ENCODE data around the gene AFF3. TPM values are rescaled to one million over a fixed set of nuclear protein-coding genes. Genes with fewer than 3 reads are reported as not detected.

The AFF3 gene
- total and polyA plus RNA-seq, 2 donors (not counting 3 experiments of a cell fraction or from before 2014, with no cell fraction given): 0.06 to 0.07 TPM

DNA sequence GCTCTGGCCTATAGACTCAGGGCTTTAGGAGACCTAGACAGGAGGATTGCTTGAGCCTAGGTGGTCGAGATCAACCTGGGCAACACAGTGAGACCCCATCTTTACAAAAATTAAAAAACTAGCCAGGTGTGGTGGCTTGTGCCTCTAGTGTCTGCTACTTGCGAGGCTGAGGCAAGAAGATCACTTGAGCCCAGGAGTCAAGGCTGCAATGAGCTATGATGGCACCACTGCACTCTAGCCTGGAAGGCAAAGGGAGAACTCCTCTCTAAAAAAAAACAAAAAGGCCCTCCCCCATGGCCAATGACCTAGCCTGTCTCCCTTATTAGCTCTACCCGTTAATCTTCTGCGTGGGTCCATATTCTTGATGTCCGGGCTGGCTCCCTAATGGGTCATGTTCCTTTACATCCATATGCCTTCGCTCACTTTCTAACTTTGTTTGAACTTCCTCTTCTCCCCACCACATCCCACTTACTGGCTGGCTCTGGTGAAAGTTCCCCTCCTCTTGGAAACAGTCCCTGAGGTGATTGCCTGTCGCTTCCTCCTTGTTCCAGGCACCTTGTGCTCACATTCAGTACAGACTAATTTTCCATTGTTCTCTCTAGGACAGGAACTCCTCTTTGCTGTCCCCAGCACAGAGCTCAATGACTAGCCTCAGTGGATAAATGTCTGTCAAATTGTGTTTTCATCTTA, 103.0 kb downstream of the AFF3 start:
- Histone ChIP-seq H3K79me2 (ENCODE audit: control insufficient read depth, insufficient read depth, low read length) (no peaks in the 10 kb centered on the region), H3K9ac (replicated peaks; ENCODE audit: extremely low read depth, insufficient read depth, low read length) (no peak overlapping the region), H3K27ac (ENCODE audit: insufficient read depth, low read depth, low read length) (no peak overlapping the region), H3K36me3 (ENCODE audit: control insufficient read depth in 2 of 2, extremely low read depth in 1 of 2, insufficient read depth in 2 of 2, low read length in 2 of 2) (no peaks in the 10 kb centered on the region), H3K4me3 (replicated peaks in 1 of 3; ENCODE audit: insufficient read depth in 1 of 3, low read depth in 1 of 3, low read length in 3 of 3) (no peak overlapping the region), H3K9me3 (replicated peaks; ENCODE audit: control insufficient read depth, insufficient read depth, low read length) (no peaks in the 10 kb centered on the region), H3K9me1 (replicated peaks; ENCODE audit: control insufficient read depth, extremely low read depth, insufficient read depth, low read length) (no peaks in the 10 kb centered on the region), H3K27me3 (ENCODE audit: control insufficient read depth in 2 of 2, insufficient read depth in 2 of 2, low read length in 2 of 2) (peaks cover 0 to 3% of the 10 kb centered on the region in 2 experiments), H2AFZ (ENCODE audit: low read depth, low read length) (no peak overlapping the region), H3K4me1 (ENCODE audit: control insufficient read depth, extremely low read depth, insufficient read depth, low read length) (no peaks in the 10 kb centered on the region), H3K4me2 (ENCODE audit: insufficient read depth, low read length) (no peak overlapping the region), H4K20me1 (replicated peaks; ENCODE audit: control insufficient read depth, extremely low read depth, insufficient read depth, low read length) (no peaks in the 10 kb centered on the region)
- no peak for DNase-seq (ENCODE audit: low read depth, low spot score)
- ChIA-PET CTCF (no interaction called here), POLR2A (no interaction called here)
- TF ChIP-seq EZH2 (IDR thresholded peaks at IDR 0.05; ENCODE audit: borderline replicate concordance, low read depth, low read length, severe bottlenecking): no peak
- TF ChIP-seq, protein P1, sequence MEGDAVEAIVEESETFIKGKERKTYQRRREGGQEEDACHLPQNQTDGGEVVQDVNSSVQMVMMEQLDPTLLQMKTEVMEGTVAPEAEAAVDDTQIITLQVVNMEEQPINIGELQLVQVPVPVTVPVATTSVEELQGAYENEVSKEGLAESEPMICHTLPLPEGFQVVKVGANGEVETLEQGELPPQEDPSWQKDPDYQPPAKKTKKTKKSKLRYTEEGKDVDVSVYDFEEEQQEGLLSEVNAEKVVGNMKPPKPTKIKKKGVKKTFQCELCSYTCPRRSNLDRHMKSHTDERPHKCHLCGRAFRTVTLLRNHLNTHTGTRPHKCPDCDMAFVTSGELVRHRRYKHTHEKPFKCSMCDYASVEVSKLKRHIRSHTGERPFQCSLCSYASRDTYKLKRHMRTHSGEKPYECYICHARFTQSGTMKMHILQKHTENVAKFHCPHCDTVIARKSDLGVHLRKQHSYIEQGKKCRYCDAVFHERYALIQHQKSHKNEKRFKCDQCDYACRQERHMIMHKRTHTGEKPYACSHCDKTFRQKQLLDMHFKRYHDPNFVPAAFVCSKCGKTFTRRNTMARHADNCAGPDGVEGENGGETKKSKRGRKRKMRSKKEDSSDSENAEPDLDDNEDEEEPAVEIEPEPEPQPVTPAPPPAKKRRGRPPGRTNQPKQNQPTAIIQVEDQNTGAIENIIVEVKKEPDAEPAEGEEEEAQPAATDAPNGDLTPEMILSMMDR (IDR thresholded peaks at IDR 0.05; ENCODE audit: extremely low read depth in 1 of 2, insufficient read depth in 1 of 2, low read depth in 1 of 2, low read length in 2 of 2): no peak
- TF ChIP-seq JUN (IDR thresholded peaks at IDR 0.05; ENCODE audit: borderline replicate concordance, insufficient read depth, insufficient read length, low read depth): no peak
- TF ChIP-seq FOS (IDR thresholded peaks at IDR 0.05; ENCODE audit: borderline replicate concordance, insufficient read depth, low read length): no peak
- no peak for TF ChIP-seq POLR2AphosphoS5 (IDR thresholded peaks at IDR 0.05; ENCODE audit: insufficient read depth, low read depth, low read length)
- TF ChIP-seq, protein P2, sequence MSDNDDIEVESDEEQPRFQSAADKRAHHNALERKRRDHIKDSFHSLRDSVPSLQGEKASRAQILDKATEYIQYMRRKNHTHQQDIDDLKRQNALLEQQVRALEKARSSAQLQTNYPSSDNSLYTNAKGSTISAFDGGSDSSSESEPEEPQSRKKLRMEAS (IDR thresholded peaks at IDR 0.05; ENCODE audit: insufficient read depth, insufficient read length): no peak
- no peak for TF ChIP-seq MYC (IDR thresholded peaks at IDR 0.05; ENCODE audit: low read depth, low read length)
- no peak for TF ChIP-seq GATA2 (IDR thresholded peaks at IDR 0.05; ENCODE audit: insufficient read depth, insufficient read length, low read depth, low read length)
- no peak for TF ChIP-seq POLR2A (IDR thresholded peaks at IDR 0.05; ENCODE audit: low read depth, low read length)
- no peak for FAIRE-seq
- BruUV-seq (replicated peaks): no TSS peak
- dilution Hi-C loops (cut with MboI; ENCODE audit: extremely low pct_ligation_motif_present, low sequenced_read_pairs) (no loop called here), intact Hi-C loops (cut with micrococcal nuclease) (no loop called here)
